ENCODE results near the gene LRG1.

The LRG1 gene

GRCh38 chr19:4493104-4493928, 46.5 kb downstream of the LRG1 start:
- no peak for DNase-seq (ENCODE audit: low read depth)
- TF ChIP-seq CTCF (conservative IDR thresholded peaks at IDR 0.05; ENCODE audit: low read depth, low read length): no peak
- no peak overlapping the region for H3K4me3 ChIP-seq (ENCODE audit: low read depth, low read length)

- TF ChIP-seq CTCF (conservative IDR thresholded peaks at IDR 0.05; ENCODE audit: low read depth, low read length): no peak
- H3K4me3 ChIP-seq (ENCODE audit: low read depth, low read length): no peak overlapping the region
- DNase-seq (ENCODE audit: low read depth): no peak
Measured at GRCh38 chr19:4492337-4493103, 47.3 kb downstream of the LRG1 start.

- H3K4me3 ChIP-seq (ENCODE audit: low read depth, low read length): no peak overlapping the region
- DNase-seq (ENCODE audit: low read depth): no peak
- TF ChIP-seq CTCF (conservative IDR thresholded peaks at IDR 0.05; ENCODE audit: low read depth, low read length): no peak
Measured at GRCh38 chr19:4491446-4491845, 48.4 kb downstream of the LRG1 start.

- no peak for TF ChIP-seq CTCF (conservative IDR thresholded peaks at IDR 0.05; ENCODE audit: low read depth, low read length)
Measured at GRCh38 chr19:4488496-4488895, 51.3 kb downstream of the LRG1 start.

GRCh38 chr19:4487572-4487971, 52.3 kb downstream of the LRG1 start:
- no peak for DNase-seq (ENCODE audit: low read depth)
- TF ChIP-seq CTCF (conservative IDR thresholded peaks at IDR 0.05; ENCODE audit: low read depth, low read length): no peak
- H3K4me3 ChIP-seq (ENCODE audit: low read depth, low read length): no peak overlapping the region

More at GRCh38 chr19:4488496-4488895, 51.3 kb downstream of the LRG1 start:
- H3K4me3 ChIP-seq (ENCODE audit: low read depth, low read length): no peak overlapping the region
- DNase-seq (ENCODE audit: low read depth): no peak
